KMS-11 (cell line): Measurements from ENCODE around the gene MYL11.

ENCODE experiments used
- H2AFZ ChIP-seq: fragments of 200-600 bp; sonication (generic); 2 replicates; pipeline ENCODE4 v1.6.1; 2016; ENCODE audit warnings: antibody characterized with exemption, mixed run types, low read depth
- H3K27ac ChIP-seq: fragments of 200-600 bp; sonication (generic); 2 replicates; pipeline ENCODE4 v1.6.1; 2016; ENCODE audit warnings: mild to moderate bottlenecking, mixed run types
- H3K27me3 ChIP-seq: fragments of 200-600 bp; sonication (generic); 2 replicates; pipeline ENCODE4 v1.6.1; 2017; ENCODE audit warnings: mild to moderate bottlenecking, low read depth, mixed run types, moderate library complexity; ENCODE audit not compliant: insufficient read depth
- H3K36me3 ChIP-seq: fragments of 200-600 bp; sonication (generic); 2 replicates; pipeline ENCODE4 v1.6.1; 2017; ENCODE audit warnings: mild to moderate bottlenecking, mixed run types; ENCODE audit not compliant: insufficient read depth
- H3K4me1 ChIP-seq: fragments of 200-600 bp; sonication (generic); 2 replicates; pipeline ENCODE4 v1.6.1; 2016; ENCODE audit warnings: mild to moderate bottlenecking, low read depth, mixed run types; ENCODE audit not compliant: poor library complexity, severe bottlenecking
- H3K4me2 ChIP-seq: fragments of 200-600 bp; sonication (generic); 2 replicates; pipeline ENCODE4 v1.7.0; 2016; ENCODE audit warnings: mild to moderate bottlenecking, mixed run types
- H3K4me3 ChIP-seq: fragments of 200-600 bp; sonication (generic); IDR thresholded peaks from 2 replicates; pipeline ENCODE4 v1.6.1; 2017; ENCODE audit warnings: low read depth, low read length, mixed read lengths; ENCODE audit not compliant: insufficient read depth
- H3K79me2 ChIP-seq: fragments of 200-600 bp; sonication (generic); 2 replicates; pipeline ENCODE4 v1.6.1; 2016; ENCODE audit warnings: low read depth, mixed run types; ENCODE audit not compliant: insufficient read depth
- H3K9ac ChIP-seq: fragments of 200-600 bp; sonication (generic); 2 replicates; pipeline ENCODE4 v1.6.1; 2016; ENCODE audit warnings: mild to moderate bottlenecking, mixed run types
- H4K20me1 ChIP-seq: fragments of 200-600 bp; sonication (generic); 2 replicates; pipeline ENCODE4 v1.6.1; 2016; ENCODE audit warnings: mild to moderate bottlenecking, mixed run types; ENCODE audit not compliant: insufficient read depth
- TF ChIP-seq, protein P1 (sequence below): fragments of 200-600 bp; sonication (generic); conservative IDR thresholded peaks from 2 replicates; pipeline ENCODE4 v1.6.1; 2017; ENCODE audit warnings: low read depth, mild to moderate bottlenecking, antibody characterized with exemption, low read length, moderate library complexity, mixed read lengths

MYL11 gene

GRCh38 chr16:30348113-30348512 lies 26.5 kb upstream of the MYL11 start:
- H3K27ac ChIP-seq = no peak overlapping the region

DNA sequence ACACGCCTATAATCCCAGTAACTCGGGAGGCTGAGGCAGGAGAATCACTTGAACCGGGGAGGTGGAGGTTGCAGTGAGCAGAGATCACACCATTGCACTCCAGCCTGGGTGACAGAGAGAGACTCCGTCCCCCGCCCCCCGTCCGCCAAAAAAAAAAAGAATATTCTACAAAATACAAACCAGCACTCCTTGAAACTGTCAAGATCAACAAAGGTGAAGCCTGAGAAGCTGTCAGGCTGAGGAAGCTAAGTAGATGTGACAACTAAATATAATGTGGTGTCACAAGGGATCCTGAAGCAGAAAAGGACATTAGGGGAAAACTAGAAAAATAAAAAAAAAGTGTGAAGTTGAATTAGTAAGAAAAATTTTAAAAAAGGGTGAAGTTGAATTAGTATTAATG lies 25.7 kb upstream of the MYL11 start:
- Histone ChIP-seq H4K20me1 (no peaks in the 10 kb centered on the region), H3K27me3 (no peaks in the 10 kb centered on the region), H3K36me3 (no peaks in the 10 kb centered on the region), H2AFZ (no peak overlapping the region), H3K79me2 (peaks cover 7% of the 10 kb centered on the region; the same call in 1 of the 2 replicates), H3K9ac (no peak overlapping the region), H3K4me3 (no peak overlapping the region), H3K27ac (peak overlapping the region; percentile 73), H3K4me2 (0 out of 2 replicates have a peak overlapping the region, but pooled peaks have one; percentile 90), H3K4me1 (peaks cover 51% of the 10 kb centered on the region)
- TF ChIP-seq, protein P1, sequence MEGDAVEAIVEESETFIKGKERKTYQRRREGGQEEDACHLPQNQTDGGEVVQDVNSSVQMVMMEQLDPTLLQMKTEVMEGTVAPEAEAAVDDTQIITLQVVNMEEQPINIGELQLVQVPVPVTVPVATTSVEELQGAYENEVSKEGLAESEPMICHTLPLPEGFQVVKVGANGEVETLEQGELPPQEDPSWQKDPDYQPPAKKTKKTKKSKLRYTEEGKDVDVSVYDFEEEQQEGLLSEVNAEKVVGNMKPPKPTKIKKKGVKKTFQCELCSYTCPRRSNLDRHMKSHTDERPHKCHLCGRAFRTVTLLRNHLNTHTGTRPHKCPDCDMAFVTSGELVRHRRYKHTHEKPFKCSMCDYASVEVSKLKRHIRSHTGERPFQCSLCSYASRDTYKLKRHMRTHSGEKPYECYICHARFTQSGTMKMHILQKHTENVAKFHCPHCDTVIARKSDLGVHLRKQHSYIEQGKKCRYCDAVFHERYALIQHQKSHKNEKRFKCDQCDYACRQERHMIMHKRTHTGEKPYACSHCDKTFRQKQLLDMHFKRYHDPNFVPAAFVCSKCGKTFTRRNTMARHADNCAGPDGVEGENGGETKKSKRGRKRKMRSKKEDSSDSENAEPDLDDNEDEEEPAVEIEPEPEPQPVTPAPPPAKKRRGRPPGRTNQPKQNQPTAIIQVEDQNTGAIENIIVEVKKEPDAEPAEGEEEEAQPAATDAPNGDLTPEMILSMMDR = no peak

More at GRCh38 chr16:30348113-30348512, 26.5 kb upstream of the MYL11 start:
- Histone ChIP-seq H3K36me3 (no peaks in the 10 kb centered on the region), H3K79me2 (no peaks in the 10 kb centered on the region), H2AFZ (no peak overlapping the region), H3K4me1 (peaks cover 53% of the 10 kb centered on the region), H3K4me3 (no peak overlapping the region), H3K4me2 (no peak overlapping the region), H3K9ac (no peak overlapping the region), H3K27me3 (no peaks in the 10 kb centered on the region), H4K20me1 (no peaks in the 10 kb centered on the region)
- TF ChIP-seq, protein P1 = no peak

DNA sequence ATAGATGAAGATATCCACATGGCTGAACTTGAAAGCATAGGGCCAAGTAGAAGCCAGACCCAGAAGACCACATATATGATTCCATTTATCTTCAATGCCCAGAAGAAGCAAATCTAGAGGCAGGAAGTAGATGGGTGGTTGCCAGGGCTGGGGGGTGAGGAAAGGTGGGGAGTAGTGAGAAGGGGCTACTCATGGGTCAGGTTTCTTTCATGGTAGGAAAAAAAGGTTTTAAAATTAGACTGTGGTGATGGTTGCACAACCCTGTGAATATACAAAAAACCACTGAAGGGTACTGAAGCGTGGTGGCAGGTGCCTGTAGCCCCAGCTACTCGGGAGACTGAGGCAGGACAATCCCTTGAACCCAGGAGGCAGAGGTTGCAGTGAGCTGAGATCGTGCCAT lies 24.9 kb upstream of the MYL11 start:
- Histone ChIP-seq H3K79me2 (peaks cover 14% of the 10 kb centered on the region), H3K4me1 (peaks cover 47% of the 10 kb centered on the region), H3K27ac (peak overlapping the region; percentile 73), H3K4me2 (peak overlapping the region; percentile 90; the same call in 1 of the 2 replicates), H2AFZ (no peak overlapping the region), H3K4me3 (no peak overlapping the region), H3K27me3 (no peaks in the 10 kb centered on the region), H4K20me1 (no peaks in the 10 kb centered on the region), H3K36me3 (no peaks in the 10 kb centered on the region), H3K9ac (no peak overlapping the region)
- TF ChIP-seq, protein P1 = no peak

- H3K9ac ChIP-seq = no peak overlapping the region
- H3K27ac ChIP-seq = peak overlapping the region; percentile 73
- H3K4me2 ChIP-seq = peak overlapping the region; percentile 90
These were observed 24.3 kb upstream of the MYL11 start for GRCh38 chr16:30350134-30350871.

More at GRCh38 chr16:30350134-30350871, 24.3 kb upstream of the MYL11 start:
- Histone ChIP-seq H2AFZ (no peak overlapping the region), H3K4me1 (peaks cover 43% of the 10 kb centered on the region), H3K4me3 (no peak overlapping the region), H4K20me1 (no peaks in the 10 kb centered on the region), H3K79me2 (peaks cover 18% of the 10 kb centered on the region), H3K27me3 (no peaks in the 10 kb centered on the region), H3K36me3 (no peaks in the 10 kb centered on the region)
- TF ChIP-seq, protein P1 = no peak
